ENCODE results near the gene LRWD1.
"Not testable (repeated sequence)": the region's sequence is repeated elsewhere in the genome, so short reads cannot be mapped to it uniquely, and the experiment has no call there.

Gene LRWD1

GRCh38 chr7:102494026-102494425 is 29.2 kb downstream of the LRWD1 start:
- DNase-seq (ENCODE audit: low read depth in 2 of 2, low spot score in 1 of 2): not testable (repeated sequence)

- DNase-seq (ENCODE audit: low read depth in 2 of 2, low spot score in 1 of 2): not testable (repeated sequence)
Measured at GRCh38 chr7:102494473-102495149, 29.8 kb downstream of the LRWD1 start.

- DNase-seq (ENCODE audit: low read depth in 2 of 2, low spot score in 1 of 2): not testable (repeated sequence)
Measured at GRCh38 chr7:102496861-102497260, 32.1 kb downstream of the LRWD1 start.

- DNase-seq (ENCODE audit: low read depth in 2 of 2, low spot score in 1 of 2): not testable (repeated sequence)
Measured at GRCh38 chr7:102497308-102497707, 32.5 kb downstream of the LRWD1 start.

DNA sequence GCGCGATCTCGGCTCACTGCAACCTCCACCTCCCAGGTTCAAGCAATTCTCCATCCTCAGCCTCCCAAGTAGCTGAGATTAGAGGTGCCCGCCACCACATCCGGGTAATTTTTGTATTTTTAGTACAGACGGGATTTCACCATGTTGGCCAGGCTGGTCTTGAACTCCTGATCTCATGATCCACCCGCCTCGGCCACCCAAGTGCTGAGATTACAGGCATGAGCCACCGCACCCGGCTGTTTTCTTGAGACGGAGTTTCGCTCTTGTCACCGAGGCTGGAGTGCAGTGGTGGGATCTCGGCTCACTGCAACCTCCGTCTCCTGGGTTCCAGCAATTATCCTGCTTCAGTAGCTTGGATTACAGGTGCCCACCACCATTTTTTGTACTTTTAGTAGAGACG is 33.5 kb downstream of the LRWD1 start:
- not testable (repeated sequence) for DNase-seq (ENCODE audit: low read depth in 2 of 2, low spot score in 1 of 2)

DNA sequence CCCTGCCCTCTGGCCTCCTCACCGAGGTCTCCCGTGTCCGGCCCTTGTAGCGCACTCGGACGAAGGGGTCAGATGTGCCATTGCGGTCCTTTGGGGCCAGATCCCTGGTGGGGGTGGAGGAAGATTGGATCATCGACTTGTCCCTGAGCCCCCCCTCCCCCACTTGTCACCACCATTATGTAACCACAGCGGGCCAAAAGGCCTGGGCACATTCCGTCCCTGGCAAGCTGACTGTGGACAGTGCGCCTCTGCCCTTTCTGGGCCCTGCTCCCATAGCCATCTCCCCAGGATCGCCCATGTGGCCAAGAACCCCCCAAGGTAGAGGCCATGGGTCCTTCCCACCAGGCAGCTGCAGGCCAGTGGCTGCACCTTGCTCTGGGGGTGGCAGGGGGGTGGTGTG is 38.4 kb downstream of the LRWD1 start:
- DNase-seq (ENCODE audit: low read depth in 2 of 2, low spot score in 1 of 2): not testable (repeated sequence)

DNA sequence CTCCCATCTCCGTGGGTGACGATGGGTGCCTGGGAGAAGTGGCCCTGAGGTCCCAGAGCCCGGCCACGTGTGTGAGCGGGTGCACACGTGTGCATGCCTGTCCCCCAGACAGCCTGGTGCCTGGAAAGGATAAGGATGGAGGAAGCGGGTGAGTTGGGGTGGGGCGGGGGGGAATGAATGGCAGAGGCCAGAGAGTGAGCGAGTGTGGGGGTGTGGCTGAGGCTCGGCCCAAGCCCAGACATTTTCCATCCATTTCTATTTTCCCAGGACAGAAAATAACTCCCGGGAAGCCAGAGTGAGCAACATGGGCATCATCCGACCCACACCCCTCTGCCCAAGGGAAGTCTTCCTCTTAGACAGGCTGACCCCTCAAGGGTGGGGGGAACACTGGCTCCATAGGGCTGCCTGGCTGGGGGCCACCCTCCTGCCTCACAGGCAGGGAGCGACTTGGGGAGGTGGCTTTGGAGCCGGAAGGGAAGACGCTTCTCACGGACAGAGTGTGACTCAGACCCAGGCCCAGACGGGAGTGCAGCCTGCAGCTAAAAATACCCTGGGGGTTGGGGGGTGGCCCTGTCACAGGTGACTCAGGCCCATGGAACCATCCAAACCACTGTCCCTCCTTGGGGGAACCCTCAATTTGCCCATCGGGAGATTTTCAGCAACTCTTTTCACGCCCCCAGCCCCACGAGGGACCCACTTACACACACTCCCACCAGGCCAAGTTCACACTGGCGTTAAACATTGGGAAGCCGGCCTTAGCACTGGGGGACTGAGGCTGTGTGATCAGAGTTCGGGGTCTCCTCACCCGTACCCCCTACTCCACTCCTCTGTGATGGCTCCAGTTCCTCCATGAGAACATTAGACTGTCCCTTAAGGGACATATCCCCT is 40.8 kb downstream of the LRWD1 start:
- DNase-seq (ENCODE audit: low read depth in 2 of 2, low spot score in 1 of 2): not testable (repeated sequence)

- DNase-seq (ENCODE audit: low read depth in 2 of 2, low spot score in 1 of 2): not testable (repeated sequence)
Measured at GRCh38 chr7:102507410-102508088, 42.8 kb downstream of the LRWD1 start.

- not testable (repeated sequence) for DNase-seq (ENCODE audit: low read depth in 2 of 2, low spot score in 1 of 2)
Measured at GRCh38 chr7:102510575-102510974, 45.8 kb downstream of the LRWD1 start.

- not testable (repeated sequence) for DNase-seq (ENCODE audit: low read depth in 2 of 2, low spot score in 1 of 2)
Measured at GRCh38 chr7:102511860-102512522, 47.2 kb downstream of the LRWD1 start.

- not testable (repeated sequence) for DNase-seq (ENCODE audit: low read depth in 2 of 2, low spot score in 1 of 2)
Measured at GRCh38 chr7:102512642-102513221, 47.9 kb downstream of the LRWD1 start.

- not testable (repeated sequence) for DNase-seq (ENCODE audit: low read depth in 2 of 2, low spot score in 1 of 2)
Measured at GRCh38 chr7:102514881-102515721, 50.3 kb downstream of the LRWD1 start.

- DNase-seq (ENCODE audit: low read depth in 2 of 2, low spot score in 1 of 2): not testable (repeated sequence)
Measured at GRCh38 chr7:102515889-102516288, 51.1 kb downstream of the LRWD1 start.

- DNase-seq (ENCODE audit: low read depth in 2 of 2, low spot score in 1 of 2): not testable (repeated sequence)
Measured at GRCh38 chr7:102516951-102517350, 52.2 kb downstream of the LRWD1 start.

DNA sequence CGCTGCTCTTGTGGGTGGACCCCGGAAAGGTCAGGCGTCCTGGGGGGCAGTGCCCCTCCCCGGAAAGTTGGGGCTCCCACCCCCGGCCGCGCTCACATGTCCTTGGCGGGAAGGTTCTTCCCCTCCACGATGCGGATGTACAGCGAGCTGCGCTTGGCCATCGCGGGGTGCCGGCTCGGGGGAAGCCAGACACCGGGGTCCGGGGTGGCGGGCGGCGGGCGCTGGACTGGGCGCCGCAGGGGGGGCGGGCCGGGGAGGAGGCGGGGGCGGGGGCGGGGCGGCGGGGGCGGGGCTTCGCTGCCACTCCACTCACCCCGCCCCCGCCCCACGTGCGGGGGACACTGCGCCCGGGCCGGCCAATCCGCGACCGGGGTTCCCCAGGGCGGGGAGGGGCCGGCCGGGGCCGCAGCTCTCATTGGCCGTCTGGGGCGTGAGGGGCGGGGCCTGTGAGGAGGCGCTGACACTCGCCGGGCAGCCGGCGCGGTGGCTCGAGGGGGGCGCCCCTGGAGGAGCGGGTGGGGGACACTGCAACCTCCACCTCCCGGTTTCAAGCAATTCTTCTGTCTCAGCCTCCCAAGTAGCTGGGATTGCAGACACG is 52.9 kb downstream of the LRWD1 start, which contains the start of gene RASA4B:
TSS of gene RASA4B (minus strand) at position 228 of the 598 bp plus-strand sequence. CDS start at position 161, 67 bp downstream.
- DNase-seq (ENCODE audit: low read depth in 2 of 2, low spot score in 1 of 2): not testable (repeated sequence)

GRCh38 chr7:102520797-102521196 is 56.0 kb downstream of the LRWD1 start:
- not testable (repeated sequence) for DNase-seq (ENCODE audit: low read depth in 2 of 2, low spot score in 1 of 2)

All from stimulated activated CD8-positive, alpha-beta memory T cell treated with anti-CD3 and anti-CD28 coated beads, Interleukin-4, amount 100 ng/mL, for 4 hours (primary cell).